Stomach (tissue), 9 donors: Measurements from ENCODE around the gene CCDC6. TPM values are rescaled to one million over a fixed set of nuclear protein-coding genes. Genes with fewer than 3 reads are reported as not detected.

Experiments
- DNase-seq, 2 donors: peaks; one replicate each; pipeline versions ENCODE4 v3.0.0 to v3.0.0-alpha.2; 2013 to 2019
- H3K27ac ChIP-seq, 5 donors: fragments of 200-600 bp in 4 of 5; sonication (generic) in 4 of 5; one replicate each; pipeline ENCODE4 v1.5.1; 2013 to 2019; ENCODE audit warnings: mild to moderate bottlenecking in 1 of 5, moderate library complexity in 1 of 5
- H3K27me3 ChIP-seq, 3 donors: fragments of 200-600 bp; sonication (generic); one replicate each; pipeline ENCODE4 v1.5.1; 2017 to 2019; ENCODE audit warnings: mixed run types in 1 of 3
- H3K36me3 ChIP-seq, 4 donors: fragments of 200-600 bp; sonication (generic); 1 replicate in 3 of 4; 2 replicates in 1 of 4; pipeline ENCODE4 v1.5.1; 2016 to 2019
- H3K4me1 ChIP-seq, 4 donors: fragments of 200-600 bp; sonication (generic); one replicate each; pipeline ENCODE4 v1.5.1; 2016 to 2019
- H3K4me3 ChIP-seq, 4 donors: fragments of 200-600 bp; sonication (generic) in 3 of 4; one replicate each; pipeline ENCODE4 v1.5.1; 2016 to 2019; ENCODE audit warnings: mild to moderate bottlenecking in 1 of 4
- H3K9me3 ChIP-seq, 4 donors: fragments of 200-600 bp; sonication (generic); one replicate each; pipeline ENCODE4 v1.5.1; 2016 to 2019
- CTCF ChIP-seq, 7 experiments: fragments of 450-650 bp in 4 of 7; fragments of 200-600 bp in 3 of 7; sonication (generic) in 3 of 7; IDR thresholded peaks; one replicate each; pipeline ENCODE4 v1.5.1; 2016 to 2019; ENCODE audit warnings: antibody characterized with exemption in 7 of 7, control low read depth in 2 of 7, mild to moderate bottlenecking in 1 of 7
- EP300 ChIP-seq: sonication (generic); formaldehyde crosslinking; IDR thresholded peaks from one replicate; pipeline ENCODE4 v1.6.1; 2017; ENCODE audit warnings: antibody characterized with exemption
- POLR2A ChIP-seq, 4 donors: fragments of 450-650 bp; IDR thresholded peaks; one replicate each; pipeline ENCODE4 v1.6.1; 2016; ENCODE audit warnings: antibody characterized with exemption in 4 of 4, control low read depth in 2 of 4, mild to moderate bottlenecking in 1 of 4, moderate library complexity in 1 of 4
- POLR2AphosphoS5 ChIP-seq, 3 donors: sonication (generic); formaldehyde crosslinking; IDR thresholded peaks; one replicate each; pipeline ENCODE4 v1.6.1; 2016; ENCODE audit warnings: antibody characterized with exemption in 3 of 3
- WGBS, 5 donors: extraction: QIAGEN DNeasy Blood & Tissue Kit in 3 of 5; methylation state at CpG; one replicate each; pipeline versions ENCODE4 v1.1.5 to v1.1.7; 2013 to 2018; 5-methylcytosine and 5-hydroxymethylcytosine counted together
- intact Hi-C: fragments of 100-400 bp; cut with DNase I; formaldehyde crosslinking; loops from one replicate; pipeline ENCODE4 v1.15.1; 2023; ENCODE audit warnings: low total_unique reads
- polyA plus RNA-seq, 3 donors: library from polyadenylated mRNA; stranded (reverse); fragments of 200-250 nt; gene quantifications; one replicate each; pipeline ENCODE4 v1.2.3, GENCODE V29; 2013
- total RNA-seq, 5 donors: library from RNA; depleted of rRNA; stranded (reverse); fragments of >200 nt; gene quantifications; one replicate each; pipeline versions ENCODE4 v1.1.0 to v1.2.3, GENCODE V29; 2014 to 2016
- donor health status: healthy with polysubstance abuse.
- donor health status: Bipolar disorder and iron deficiency.
- donor health status: healthy.

The CCDC6 gene
- total and polyA plus RNA-seq, 8 donors, result 12.5 to 56.0 (median 17.0) TPM

- H3K9me3 ChIP-seq, result no peaks in the 10 kb centered on the region
- intact Hi-C loops, result no loop called here
- no peak overlapping the region for H3K4me3 ChIP-seq
- H3K27ac ChIP-seq, result peak overlapping the region in 1 of 5 donors; percentile 10
- TF ChIP-seq POLR2A (IDR thresholded peaks at IDR 0.05), result no peak
- TF ChIP-seq EP300, result no peak
- TF ChIP-seq CTCF (IDR thresholded peaks at IDR 0.05), result no peak
- TF ChIP-seq POLR2AphosphoS5 (IDR thresholded peaks at IDR 0.05), result no peak
- DNase-seq, result no peak
- 76 to 85% (median 77%) methylated on average over 4 of the region's 4 CpGs for WGBS, 5 donors
- no peaks in the 10 kb centered on the region for H3K36me3 ChIP-seq
- H3K27me3 ChIP-seq, result no peaks in the 10 kb centered on the region
- peaks cover 48 to 78% (median 63%) of the 10 kb centered on the region in 4 donors for H3K4me1 ChIP-seq
Observed at GRCh38 chr10:59902016-59902415, 4.3 kb downstream of the CCDC6 start.

- no peaks in the 10 kb centered on the region for H3K27me3 ChIP-seq
- no peak overlapping the region for H3K4me3 ChIP-seq
- H3K9me3 ChIP-seq, result no peaks in the 10 kb centered on the region
- WGBS, 5 donors, result 25 to 64% (median 45%) methylated on average over 1 of the region's 1 CpG
- H3K4me1 ChIP-seq, result peaks cover 43 to 82% (median 67%) of the 10 kb centered on the region in 4 donors
- no peak for TF ChIP-seq POLR2AphosphoS5 (IDR thresholded peaks at IDR 0.05)
- TF ChIP-seq EP300, result no peak
- TF ChIP-seq CTCF (IDR thresholded peaks at IDR 0.05), result no peak
- no peak for TF ChIP-seq POLR2A (IDR thresholded peaks at IDR 0.05)
- DNase-seq, result no peak
- H3K27ac ChIP-seq, result peak overlapping the region in 1 of 5 donors; percentile 10
- intact Hi-C loops, result no loop called here
- no peaks in the 10 kb centered on the region for H3K36me3 ChIP-seq
Observed at GRCh38 chr10:59901470-59901869, 4.9 kb downstream of the CCDC6 start.

GRCh38 chr10:59900048-59900727 is 6.2 kb downstream of the CCDC6 start:
- Histone ChIP-seq H3K9me3 (no peaks in the 10 kb centered on the region), H3K27me3 (no peaks in the 10 kb centered on the region), H3K36me3 (no peaks in the 10 kb centered on the region), H3K4me1 (peaks cover 54 to 95% (median 79%) of the 10 kb centered on the region in 4 donors), H3K4me3 (no peak overlapping the region), H3K27ac (peak overlapping the region in 4 of 5 donors; percentile 2 to 40 (median 31))
- TF ChIP-seq CTCF (IDR thresholded peaks at IDR 0.05), result no peak
- no peak for TF ChIP-seq EP300
- TF ChIP-seq POLR2A (IDR thresholded peaks at IDR 0.05), result no peak
- TF ChIP-seq POLR2AphosphoS5 (IDR thresholded peaks at IDR 0.05), result no peak
- DNase-seq, result no peak
- intact Hi-C loops, result no loop called here
- WGBS, 5 donors, result 61 to 72% (median 63%) methylated on average over 10 of the region's 10 CpGs

GRCh38 chr10:59898125-59898835 is 8.1 kb downstream of the CCDC6 start:
- no peak overlapping the region for H3K4me3 ChIP-seq
- 66 to 79% (median 74%) methylated on average over 6 of the region's 6 CpGs for WGBS, 5 donors
- H3K4me1 ChIP-seq, result peaks cover 52 to 96% (median 79%) of the 10 kb centered on the region in 4 donors
- no peak for TF ChIP-seq POLR2A (IDR thresholded peaks at IDR 0.05)
- no peak for TF ChIP-seq POLR2AphosphoS5 (IDR thresholded peaks at IDR 0.05)
- TF ChIP-seq CTCF (IDR thresholded peaks at IDR 0.05), result no peak
- TF ChIP-seq EP300, result no peak
- H3K27ac ChIP-seq, result peak overlapping the region in 1 of 5 donors; percentile 39
- H3K27me3 ChIP-seq, result no peaks in the 10 kb centered on the region
- intact Hi-C loops, result no loop called here
- no peak for DNase-seq
- no peaks in the 10 kb centered on the region for H3K36me3 ChIP-seq
- H3K9me3 ChIP-seq, result no peaks in the 10 kb centered on the region
